HG03558 (cell line): ENCODE measurements around the gene ADAM15.

ENCODE experiments used
- ATAC-seq: cut with Tn5 transposase; IDR thresholded peaks from one replicate; pipeline ENCODE4 v1.9.1; 2021; ENCODE audit warnings: moderate number of reproducible peaks; ENCODE audit not compliant: unreplicated experiment; ENCODE audit errors: extremely low read depth

ADAM15 gene

GRCh38 chr1:155050560-155051341, at the start of gene ADAM15:
ADAM15 (plus strand) TSS chr1:155051316; CDS start chr1:155051387, 71 bp downstream.
- ATAC-seq, result no peak

GRCh38 chr1:155001425-155001674, 49.8 kb upstream of the ADAM15 start:
- ATAC-seq, result no peak

GRCh38 chr1:155001675-155002463, 49.2 kb upstream of the ADAM15 start:
- no peak for ATAC-seq

- ATAC-seq, result no peak
These were observed 48.5 kb upstream of the ADAM15 start, which contains the start of gene ZBTB7B for GRCh38 chr1:155002464-155003226. ZBTB7B (plus strand) TSS chr1:155002802; CDS start chr1:155014661, 11,859 bp downstream.

GRCh38 chr1:155003227-155003765, 47.8 kb upstream of the ADAM15 start:
- ATAC-seq, result no peak

GRCh38 chr1:155003766-155004351, 47.3 kb upstream of the ADAM15 start:
- no peak for ATAC-seq

- no peak for ATAC-seq
These were observed 46.6 kb upstream of the ADAM15 start for GRCh38 chr1:155004352-155005075.

GRCh38 chr1:155005076-155006011, 45.8 kb upstream of the ADAM15 start:
- ATAC-seq, result no peak

- ATAC-seq, result no peak
These were observed 44.5 kb upstream of the ADAM15 start for GRCh38 chr1:155006601-155007101.

GRCh38 chr1:155007251-155007828, 43.8 kb upstream of the ADAM15 start:
- ATAC-seq, result no peak

GRCh38 chr1:155008015-155008941, 42.8 kb upstream of the ADAM15 start:
- ATAC-seq, result no peak

GRCh38 chr1:155009221-155009711, 41.9 kb upstream of the ADAM15 start:
- ATAC-seq, result no peak

- no peak for ATAC-seq
These were observed 41.4 kb upstream of the ADAM15 start for GRCh38 chr1:155009742-155010141.

GRCh38 chr1:155010211-155010918, 40.8 kb upstream of the ADAM15 start:
- ATAC-seq, result no peak

GRCh38 chr1:155011004-155011416, 40.1 kb upstream of the ADAM15 start:
- ATAC-seq, result no peak

- no peak for ATAC-seq
These were observed 39.6 kb upstream of the ADAM15 start for GRCh38 chr1:155011437-155012025.
